GM20431 (cell line): Measurements from ENCODE around the gene BCL11B.

Experiments used
- in situ Hi-C: fragments of 300-500 bp; cut with MseI, MboI; formaldehyde crosslinking; loops from one replicate; pipeline ENCODE4 v1.15.0; 2020; ENCODE audit warnings: low sequenced_read_pairs; ENCODE audit not compliant: unreplicated experiment

BCL11B gene

GRCh38 chr14:99242816-99243721, 28.9 kb downstream of the BCL11B start:
- in situ Hi-C loops = no loop called here

GRCh38 chr14:99242238-99242637, 29.8 kb downstream of the BCL11B start:
- in situ Hi-C loops = no loop called here

GRCh38 chr14:99241325-99242010, 30.5 kb downstream of the BCL11B start:
- in situ Hi-C loops = no loop called here

GRCh38 chr14:99240627-99241324, 31.2 kb downstream of the BCL11B start:
- in situ Hi-C loops = no loop called here

- in situ Hi-C loops = no loop called here
These were observed 32.3 kb downstream of the BCL11B start for GRCh38 chr14:99239661-99240092.

- in situ Hi-C loops = no loop called here
These were observed 33.8 kb downstream of the BCL11B start for GRCh38 chr14:99238216-99238615.

GRCh38 chr14:99237288-99237687, 34.7 kb downstream of the BCL11B start:
- in situ Hi-C loops = no loop called here

- in situ Hi-C loops = no loop called here
These were observed 35.4 kb downstream of the BCL11B start for GRCh38 chr14:99236386-99237138.

- in situ Hi-C loops = no loop called here
These were observed 36.2 kb downstream of the BCL11B start for GRCh38 chr14:99235582-99236320.

GRCh38 chr14:99234961-99235571, 36.9 kb downstream of the BCL11B start:
- in situ Hi-C loops = no loop called here

- in situ Hi-C loops = no loop called here
These were observed 37.6 kb downstream of the BCL11B start for GRCh38 chr14:99234355-99234754.

- in situ Hi-C loops = no loop called here
These were observed 38.6 kb downstream of the BCL11B start for GRCh38 chr14:99233222-99234035.

GRCh38 chr14:99232714-99233214, 39.2 kb downstream of the BCL11B start:
- in situ Hi-C loops = no loop called here

GRCh38 chr14:99231850-99232713, 39.9 kb downstream of the BCL11B start:
- in situ Hi-C loops = no loop called here

GRCh38 chr14:99231161-99231849, 40.7 kb downstream of the BCL11B start:
- in situ Hi-C loops = no loop called here
